ENCODE data around the gene FLVCR2. TPM values are rescaled to one million over a fixed set of nuclear protein-coding genes. Genes with fewer than 3 reads are reported as not detected.
"Not testable (repeated sequence)": the region's sequence is repeated elsewhere in the genome, so short reads cannot be mapped to it uniquely, and the experiment has no call there.

Gene FLVCR2
- total RNA-seq, 1 experiment from 2014 or later = 13.4 TPM

DNA sequence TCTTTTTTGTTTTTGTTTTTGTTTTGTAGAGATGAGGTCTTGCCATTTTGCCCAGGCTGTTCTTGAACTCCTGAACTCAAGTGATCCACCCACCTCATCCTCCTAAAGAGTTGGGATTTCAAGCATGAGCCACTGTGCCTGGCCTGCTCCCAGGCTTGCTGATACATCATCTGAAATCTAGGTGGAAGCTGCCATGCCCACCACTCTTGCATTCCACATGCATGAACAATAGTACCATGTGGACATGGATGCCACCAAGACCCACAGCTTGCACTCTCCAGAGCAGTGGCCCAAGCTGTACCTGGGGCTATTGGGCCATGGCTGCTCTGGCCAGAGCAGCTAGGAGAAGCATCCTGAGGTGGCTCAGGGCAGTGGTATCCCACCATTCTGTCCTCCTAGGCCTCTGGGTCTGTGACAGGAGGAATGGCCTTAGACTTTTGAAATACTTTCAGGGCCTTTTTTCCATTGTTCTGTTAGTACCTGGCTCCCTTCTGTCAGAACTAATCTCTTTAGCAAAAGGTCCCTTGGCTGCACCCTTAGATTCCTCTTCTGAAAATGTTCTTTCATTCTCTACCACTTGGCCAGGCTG, 13.7 kb downstream of the FLVCR2 start:
- H3K4me1 ChIP-seq = no peaks in the 10 kb centered on the region; the same call in 1 of the 2 replicates
- Mint-ChIP-seq H3K4me3 (ENCODE audit: unreplicated experiment) (no peak overlapping the region), H3K9me3 (ENCODE audit: unreplicated experiment) (peaks cover 21% of the 10 kb centered on the region), H3K27me3 (ENCODE audit: insufficient read depth, unreplicated experiment) (no peaks in the 10 kb centered on the region), H3K36me3 (ENCODE audit: insufficient read depth, unreplicated experiment) (no peaks in the 10 kb centered on the region), H3K27ac (ENCODE audit: unreplicated experiment) (no peak overlapping the region), H3K4me1 (ENCODE audit: low read depth, unreplicated experiment) (no peaks in the 10 kb centered on the region)
- TF ChIP-seq, protein P1, sequence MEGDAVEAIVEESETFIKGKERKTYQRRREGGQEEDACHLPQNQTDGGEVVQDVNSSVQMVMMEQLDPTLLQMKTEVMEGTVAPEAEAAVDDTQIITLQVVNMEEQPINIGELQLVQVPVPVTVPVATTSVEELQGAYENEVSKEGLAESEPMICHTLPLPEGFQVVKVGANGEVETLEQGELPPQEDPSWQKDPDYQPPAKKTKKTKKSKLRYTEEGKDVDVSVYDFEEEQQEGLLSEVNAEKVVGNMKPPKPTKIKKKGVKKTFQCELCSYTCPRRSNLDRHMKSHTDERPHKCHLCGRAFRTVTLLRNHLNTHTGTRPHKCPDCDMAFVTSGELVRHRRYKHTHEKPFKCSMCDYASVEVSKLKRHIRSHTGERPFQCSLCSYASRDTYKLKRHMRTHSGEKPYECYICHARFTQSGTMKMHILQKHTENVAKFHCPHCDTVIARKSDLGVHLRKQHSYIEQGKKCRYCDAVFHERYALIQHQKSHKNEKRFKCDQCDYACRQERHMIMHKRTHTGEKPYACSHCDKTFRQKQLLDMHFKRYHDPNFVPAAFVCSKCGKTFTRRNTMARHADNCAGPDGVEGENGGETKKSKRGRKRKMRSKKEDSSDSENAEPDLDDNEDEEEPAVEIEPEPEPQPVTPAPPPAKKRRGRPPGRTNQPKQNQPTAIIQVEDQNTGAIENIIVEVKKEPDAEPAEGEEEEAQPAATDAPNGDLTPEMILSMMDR (IDR thresholded peaks at IDR 0.05; ENCODE audit: insufficient read depth in 1 of 2, low read depth in 1 of 2, low read length in 1 of 2, severe bottlenecking in 1 of 2, unreplicated experiment in 1 of 2) = no peak
- no TSS peak for BruUV-seq (replicated peaks)
- no peaks in the 10 kb centered on the region for H3K27me3 ChIP-seq (replicated peaks; ENCODE audit: control insufficient read depth, insufficient read depth, low read length)
- ChIA-PET POLR2A (no interaction called here), CTCF (no interaction called here)
- no peak overlapping the region for H3K4me3 ChIP-seq (ENCODE audit: low read depth, low read length)
- peaks cover 12% of the 10 kb centered on the region; the same call in 1 of the 2 replicates for H3K9me3 ChIP-seq
- intact Hi-C loops (cut with micrococcal nuclease; ENCODE audit: unreplicated experiment) = no loop called here
- DNase-seq = no peak
- H3K36me3 ChIP-seq (ENCODE audit: control insufficient read depth, insufficient read depth, low read length) = no peaks in the 10 kb centered on the region; the same call in 1 of the 2 replicates

DNA sequence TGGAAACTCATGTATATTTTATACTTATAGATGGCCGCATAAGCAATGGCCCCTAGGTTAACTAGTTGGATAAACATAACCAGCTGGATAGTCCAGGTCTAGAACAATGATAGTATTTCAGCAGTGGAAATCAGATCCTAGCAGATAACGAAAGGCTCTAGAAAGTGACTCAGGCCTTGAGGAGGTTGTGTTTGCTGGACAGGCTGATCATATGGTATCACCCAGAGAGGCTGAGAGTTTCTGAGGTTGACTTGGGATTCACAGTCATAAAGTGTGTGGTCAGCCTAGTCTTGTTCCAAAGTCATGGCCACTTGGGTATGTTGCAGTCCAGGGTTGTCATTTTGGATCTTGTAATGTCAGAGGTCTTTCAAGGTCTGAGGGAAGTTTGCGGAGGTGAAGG, 16.8 kb downstream of the FLVCR2 start:
- CTCF ChIA-PET = no interaction called here
- TF ChIP-seq, protein P1 (IDR thresholded peaks at IDR 0.05; ENCODE audit: insufficient read depth in 1 of 2, low read depth in 1 of 2, low read length in 1 of 2, severe bottlenecking in 1 of 2, unreplicated experiment in 1 of 2) = no peak
- Mint-ChIP-seq H3K27ac (ENCODE audit: unreplicated experiment) (no peak overlapping the region), H3K4me3 (ENCODE audit: unreplicated experiment) (no peak overlapping the region), H3K4me1 (ENCODE audit: low read depth, unreplicated experiment) (no peaks in the 10 kb centered on the region), H3K9me3 (ENCODE audit: unreplicated experiment) (peaks cover 19% of the 10 kb centered on the region), H3K27me3 (ENCODE audit: insufficient read depth, unreplicated experiment) (no peaks in the 10 kb centered on the region), H3K36me3 (ENCODE audit: insufficient read depth, unreplicated experiment) (no peaks in the 10 kb centered on the region)
- H3K4me1 ChIP-seq = no peaks in the 10 kb centered on the region; the same call in 1 of the 2 replicates
- no peak for DNase-seq
- no peak overlapping the region for H3K4me3 ChIP-seq (ENCODE audit: low read depth, low read length)
- H3K36me3 ChIP-seq (ENCODE audit: control insufficient read depth, insufficient read depth, low read length) = no peaks in the 10 kb centered on the region; the same call in 1 of the 2 replicates
- no peaks in the 10 kb centered on the region for H3K27me3 ChIP-seq (replicated peaks; ENCODE audit: control insufficient read depth, insufficient read depth, low read length)
- peaks cover 12% of the 10 kb centered on the region; the same call in 1 of the 2 replicates for H3K9me3 ChIP-seq
- BruUV-seq (replicated peaks) = no TSS peak
- POLR2A ChIA-PET = no interaction called here
- intact Hi-C loops (cut with micrococcal nuclease; ENCODE audit: unreplicated experiment) = no loop called here

DNA sequence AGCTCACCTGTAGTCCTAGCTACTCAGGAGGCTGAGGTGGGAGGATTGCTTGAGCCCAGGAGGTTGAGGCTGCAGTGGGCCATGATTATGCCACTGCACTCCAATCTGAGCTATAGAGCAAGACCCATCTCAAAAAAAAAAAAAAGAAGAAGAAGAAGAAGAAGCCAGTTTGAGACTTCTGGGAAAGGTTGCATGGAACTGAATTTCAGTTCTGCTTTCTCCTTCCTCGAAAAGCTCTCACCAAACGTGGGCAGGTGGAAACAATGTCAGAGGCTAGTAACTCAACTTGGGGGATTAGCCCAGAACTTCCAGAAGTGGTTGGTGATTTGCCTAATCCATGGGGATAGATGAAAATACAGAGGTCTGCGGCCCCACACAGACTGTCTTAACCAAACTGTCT, 18.7 kb downstream of the FLVCR2 start:
- Histone ChIP-seq H3K36me3 (ENCODE audit: control insufficient read depth, insufficient read depth, low read length) (no peaks in the 10 kb centered on the region; the same call in 1 of the 2 replicates), H3K4me1 (peaks cover under 1% of the 10 kb centered on the region; the same call in 1 of the 2 replicates), H3K9me3 (peaks cover 5% of the 10 kb centered on the region; the same call in 1 of the 2 replicates), H3K4me3 (ENCODE audit: low read depth, low read length) (no peak overlapping the region), H3K27me3 (replicated peaks; ENCODE audit: control insufficient read depth, insufficient read depth, low read length) (no peaks in the 10 kb centered on the region)
- Mint-ChIP-seq H3K36me3 (ENCODE audit: insufficient read depth, unreplicated experiment) (no peaks in the 10 kb centered on the region), H3K27me3 (ENCODE audit: insufficient read depth, unreplicated experiment) (no peaks in the 10 kb centered on the region), H3K9me3 (ENCODE audit: unreplicated experiment) (peaks cover 11% of the 10 kb centered on the region), H3K4me3 (ENCODE audit: unreplicated experiment) (no peak overlapping the region), H3K27ac (ENCODE audit: unreplicated experiment) (no peak overlapping the region), H3K4me1 (ENCODE audit: low read depth, unreplicated experiment) (peaks cover under 1% of the 10 kb centered on the region)
- intact Hi-C loops (cut with micrococcal nuclease; ENCODE audit: unreplicated experiment) = no loop called here
- no TSS peak for BruUV-seq (replicated peaks)
- ChIA-PET POLR2A (no interaction called here), CTCF (interaction anchor here (0.7 kb wide), 1 partner anchor 952 kb away, joined by 4 read pairs; no protein-coding TSS in a partner anchor)
- no peak for DNase-seq
- TF ChIP-seq, protein P1 (IDR thresholded peaks at IDR 0.05; ENCODE audit: insufficient read depth in 1 of 2, low read depth in 1 of 2, low read length in 1 of 2, severe bottlenecking in 1 of 2, unreplicated experiment in 1 of 2) = no peak

DNA sequence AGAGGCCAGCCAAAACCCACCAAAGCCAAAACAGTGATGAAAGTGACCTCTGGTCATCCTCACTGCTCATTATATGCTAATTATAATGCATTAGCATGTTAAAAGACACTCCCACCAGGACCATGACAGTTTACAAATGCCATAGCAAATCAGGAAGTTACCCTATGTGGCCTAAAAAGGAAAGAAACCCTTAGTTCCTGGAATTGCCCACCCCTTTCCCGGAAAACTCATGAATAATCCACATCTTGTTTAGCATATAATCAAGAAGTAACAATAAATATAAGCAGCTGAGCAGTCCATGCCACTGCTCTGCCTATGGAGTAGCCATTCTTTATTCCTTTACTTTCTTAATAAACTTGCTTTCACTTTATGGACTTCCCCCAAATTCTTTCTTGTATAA, 21.7 kb downstream of the FLVCR2 start:
- DNase-seq; H3K27ac Mint-ChIP-seq (ENCODE audit: unreplicated experiment); H3K36me3 Mint-ChIP-seq (ENCODE audit: insufficient read depth, unreplicated experiment); H3K9me3 Mint-ChIP-seq (ENCODE audit: unreplicated experiment); CTCF ChIA-PET; H3K27me3 ChIP-seq (replicated peaks; ENCODE audit: control insufficient read depth, insufficient read depth, low read length); H3K4me3 ChIP-seq (ENCODE audit: low read depth, low read length); intact Hi-C loops (cut with micrococcal nuclease; ENCODE audit: unreplicated experiment); H3K9me3 ChIP-seq; POLR2A ChIA-PET; BruUV-seq (replicated peaks); H3K36me3 ChIP-seq (ENCODE audit: control insufficient read depth, insufficient read depth, low read length); H3K27me3 Mint-ChIP-seq (ENCODE audit: insufficient read depth, unreplicated experiment); H3K4me3 Mint-ChIP-seq (ENCODE audit: unreplicated experiment): not testable (repeated sequence)
- peaks cover 14% of the 10 kb centered on the region for H3K4me1 Mint-ChIP-seq (ENCODE audit: low read depth, unreplicated experiment)
- peaks cover 10% of the 10 kb centered on the region; the same call in 1 of the 2 replicates for H3K4me1 ChIP-seq

DNA sequence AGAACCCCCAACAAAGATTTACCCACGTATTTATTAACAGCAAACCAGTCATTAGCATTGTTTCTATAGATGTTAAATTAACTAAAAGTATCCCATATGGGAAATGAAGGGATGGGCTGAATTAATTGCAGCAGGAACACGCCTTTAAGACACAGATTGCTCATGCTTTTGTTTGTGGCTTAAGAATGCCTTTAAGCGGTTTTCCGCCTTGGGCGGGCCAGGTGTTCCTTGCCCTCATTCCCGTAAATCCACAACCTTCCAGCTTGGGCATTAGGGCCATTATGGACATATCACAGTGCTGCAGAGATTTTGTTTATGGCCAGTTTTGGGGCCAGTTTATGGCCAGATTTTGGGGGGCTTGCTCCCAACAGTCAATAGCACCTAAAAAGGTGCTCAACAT, 22.6 kb downstream of the FLVCR2 start:
- peaks cover 10% of the 10 kb centered on the region; the same call in 1 of the 2 replicates for H3K4me1 ChIP-seq
- intact Hi-C loops (cut with micrococcal nuclease; ENCODE audit: unreplicated experiment); CTCF ChIA-PET; H3K9me3 ChIP-seq; H3K27me3 Mint-ChIP-seq (ENCODE audit: insufficient read depth, unreplicated experiment); POLR2A ChIA-PET; H3K9me3 Mint-ChIP-seq (ENCODE audit: unreplicated experiment); BruUV-seq (replicated peaks); H3K4me3 Mint-ChIP-seq (ENCODE audit: unreplicated experiment); H3K4me3 ChIP-seq (ENCODE audit: low read depth, low read length); DNase-seq; H3K27me3 ChIP-seq (replicated peaks; ENCODE audit: control insufficient read depth, insufficient read depth, low read length); H3K27ac Mint-ChIP-seq (ENCODE audit: unreplicated experiment); H3K36me3 ChIP-seq (ENCODE audit: control insufficient read depth, insufficient read depth, low read length); H3K36me3 Mint-ChIP-seq (ENCODE audit: insufficient read depth, unreplicated experiment): not testable (repeated sequence)
- peaks cover 18% of the 10 kb centered on the region for H3K4me1 Mint-ChIP-seq (ENCODE audit: low read depth, unreplicated experiment)
